ENCODE results near the gene CLTCL1.
"Not testable (repeated sequence)": the region's sequence is repeated elsewhere in the genome, so short reads cannot be mapped to it uniquely, and the experiment has no call there.

CLTCL1 gene

GRCh38 chr22:19215360-19215759 is 76.2 kb downstream of the CLTCL1 start:
- no peak for DNase-seq

- DNase-seq: no peak
These were observed 77.4 kb downstream of the CLTCL1 start for GRCh38 chr22:19214078-19214473.

- no peak for DNase-seq
These were observed 78.0 kb downstream of the CLTCL1 start for GRCh38 chr22:19213442-19214077.

- DNase-seq: no peak
These were observed 78.5 kb downstream of the CLTCL1 start for GRCh38 chr22:19213001-19213400.

GRCh38 chr22:19212302-19212870 is 79.1 kb downstream of the CLTCL1 start:
- DNase-seq: no peak

- DNase-seq: no peak
These were observed 81.3 kb downstream of the CLTCL1 start for GRCh38 chr22:19210188-19210587.

- DNase-seq: no peak
These were observed 83.2 kb downstream of the CLTCL1 start for GRCh38 chr22:19208287-19208847.

- DNase-seq: no peak
These were observed 83.6 kb downstream of the CLTCL1 start for GRCh38 chr22:19207884-19208283.

GRCh38 chr22:19207401-19207808 is 84.1 kb downstream of the CLTCL1 start:
- no peak for DNase-seq

- DNase-seq: no peak
These were observed 85.2 kb downstream of the CLTCL1 start for GRCh38 chr22:19206287-19206686.

GRCh38 chr22:19204640-19205039 is 86.9 kb downstream of the CLTCL1 start:
- DNase-seq: no peak

- no peak for DNase-seq
These were observed 87.7 kb downstream of the CLTCL1 start for GRCh38 chr22:19203834-19204233.

GRCh38 chr22:19202799-19203186 is 88.7 kb downstream of the CLTCL1 start:
- not testable (repeated sequence) for DNase-seq

- no peak for DNase-seq
These were observed 89.4 kb downstream of the CLTCL1 start for GRCh38 chr22:19201869-19202798.

- no peak for DNase-seq
These were observed 90.2 kb downstream of the CLTCL1 start for GRCh38 chr22:19201130-19201868.

GRCh38 chr22:19199479-19199878 is 92.0 kb downstream of the CLTCL1 start:
- no peak for DNase-seq

GRCh38 chr22:19197997-19198865 is 93.3 kb downstream of the CLTCL1 start:
- no peak for DNase-seq

- no peak for DNase-seq
These were observed 94.5 kb downstream of the CLTCL1 start for GRCh38 chr22:19196841-19197612.

GRCh38 chr22:19195796-19196731 is 95.5 kb downstream of the CLTCL1 start:
- DNase-seq: no peak

Measured in SIG-M5 (cell line).